Fibroblast of the aortic adventitia (primary cell): Measurements from ENCODE around the gene TP53INP2. TPM values are rescaled to one million over a fixed set of nuclear protein-coding genes. Genes with fewer than 3 reads are reported as not detected.

Experiments
- DNase-seq: peaks from one replicate; pipeline ENCODE4 v3.0.0-alpha.2; 2010; ENCODE audit warnings: low read depth
- H3K4me3 ChIP-seq: 2 replicates; pipeline ENCODE4 v1.5.1; 2011; ENCODE audit warnings: low read depth, mild to moderate bottlenecking, control low read depth, low read length, moderate library complexity
- small RNA-seq: library from RNA; depleted of rRNA; stranded (forward); fragments of <200 nt; gene quantifications from one replicate; pipeline ENCODE3, GENCODE V24; 2012
- total RNA-seq: library from RNA; depleted of rRNA; stranded (reverse); fragments of >200 nt; gene quantifications from 2 replicates; pipeline ENCODE4 v1.2.3, GENCODE V29; 2012; ENCODE audit warnings: low replicate concordance
- TF ChIP-seq, protein P1 (sequence below): IDR thresholded peaks from 2 replicates; pipeline ENCODE4 v1.5.1; 2011; ENCODE audit warnings: mild to moderate bottlenecking, low read length, control low read depth, inconsistent platforms; ENCODE audit not compliant: insufficient read depth

The TP53INP2 gene
- total RNA-seq, 1 donor, result 2.5 TPM

DNA sequence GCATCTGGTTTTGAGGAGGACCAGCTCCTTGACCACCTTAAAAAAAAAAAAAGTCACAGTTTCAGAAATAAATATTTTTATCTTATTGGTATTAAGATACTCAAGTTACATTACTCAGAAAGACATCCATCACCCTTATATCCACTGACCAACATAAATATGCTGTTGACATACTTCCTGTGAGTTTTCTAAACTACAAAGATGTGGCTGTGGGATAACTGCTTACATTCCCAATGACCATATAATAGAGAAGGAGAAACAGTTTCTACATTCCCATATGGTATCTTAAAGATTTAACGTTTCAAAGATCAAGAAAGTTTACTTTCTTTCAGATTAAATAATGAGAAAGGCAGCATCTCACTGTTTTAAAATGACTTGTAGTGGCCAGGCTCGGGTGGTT, 46.3 kb downstream of the TP53INP2 start:
- TF ChIP-seq, protein P1, sequence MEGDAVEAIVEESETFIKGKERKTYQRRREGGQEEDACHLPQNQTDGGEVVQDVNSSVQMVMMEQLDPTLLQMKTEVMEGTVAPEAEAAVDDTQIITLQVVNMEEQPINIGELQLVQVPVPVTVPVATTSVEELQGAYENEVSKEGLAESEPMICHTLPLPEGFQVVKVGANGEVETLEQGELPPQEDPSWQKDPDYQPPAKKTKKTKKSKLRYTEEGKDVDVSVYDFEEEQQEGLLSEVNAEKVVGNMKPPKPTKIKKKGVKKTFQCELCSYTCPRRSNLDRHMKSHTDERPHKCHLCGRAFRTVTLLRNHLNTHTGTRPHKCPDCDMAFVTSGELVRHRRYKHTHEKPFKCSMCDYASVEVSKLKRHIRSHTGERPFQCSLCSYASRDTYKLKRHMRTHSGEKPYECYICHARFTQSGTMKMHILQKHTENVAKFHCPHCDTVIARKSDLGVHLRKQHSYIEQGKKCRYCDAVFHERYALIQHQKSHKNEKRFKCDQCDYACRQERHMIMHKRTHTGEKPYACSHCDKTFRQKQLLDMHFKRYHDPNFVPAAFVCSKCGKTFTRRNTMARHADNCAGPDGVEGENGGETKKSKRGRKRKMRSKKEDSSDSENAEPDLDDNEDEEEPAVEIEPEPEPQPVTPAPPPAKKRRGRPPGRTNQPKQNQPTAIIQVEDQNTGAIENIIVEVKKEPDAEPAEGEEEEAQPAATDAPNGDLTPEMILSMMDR, result no peak
- DNase-seq, result no peak

DNA sequence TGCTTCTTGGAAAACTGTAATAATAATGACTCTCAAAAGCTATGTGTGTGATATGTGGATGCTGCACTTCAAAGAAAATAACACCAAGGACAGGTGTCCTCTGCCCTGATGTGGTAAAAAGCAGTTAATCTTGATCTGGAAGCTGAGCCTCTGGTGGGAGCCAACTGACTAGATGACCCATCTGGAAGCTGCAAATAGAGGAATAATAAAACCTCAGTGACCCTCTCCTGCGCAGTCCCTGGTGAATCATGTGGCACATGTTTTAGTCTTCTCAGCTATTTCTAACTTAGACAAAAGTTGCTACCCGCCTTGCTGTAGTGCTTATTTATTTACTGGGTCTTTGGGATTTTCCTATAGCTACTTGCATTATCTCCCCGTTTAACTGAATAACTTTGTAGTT, 47.3 kb downstream of the TP53INP2 start:
- DNase-seq, result no peak
- no peak overlapping the region for H3K4me3 ChIP-seq
- TF ChIP-seq, protein P1, result no peak

More for the DNA sequence above, 46.3 kb downstream of the TP53INP2 start:
- no peak overlapping the region for H3K4me3 ChIP-seq

DNA sequence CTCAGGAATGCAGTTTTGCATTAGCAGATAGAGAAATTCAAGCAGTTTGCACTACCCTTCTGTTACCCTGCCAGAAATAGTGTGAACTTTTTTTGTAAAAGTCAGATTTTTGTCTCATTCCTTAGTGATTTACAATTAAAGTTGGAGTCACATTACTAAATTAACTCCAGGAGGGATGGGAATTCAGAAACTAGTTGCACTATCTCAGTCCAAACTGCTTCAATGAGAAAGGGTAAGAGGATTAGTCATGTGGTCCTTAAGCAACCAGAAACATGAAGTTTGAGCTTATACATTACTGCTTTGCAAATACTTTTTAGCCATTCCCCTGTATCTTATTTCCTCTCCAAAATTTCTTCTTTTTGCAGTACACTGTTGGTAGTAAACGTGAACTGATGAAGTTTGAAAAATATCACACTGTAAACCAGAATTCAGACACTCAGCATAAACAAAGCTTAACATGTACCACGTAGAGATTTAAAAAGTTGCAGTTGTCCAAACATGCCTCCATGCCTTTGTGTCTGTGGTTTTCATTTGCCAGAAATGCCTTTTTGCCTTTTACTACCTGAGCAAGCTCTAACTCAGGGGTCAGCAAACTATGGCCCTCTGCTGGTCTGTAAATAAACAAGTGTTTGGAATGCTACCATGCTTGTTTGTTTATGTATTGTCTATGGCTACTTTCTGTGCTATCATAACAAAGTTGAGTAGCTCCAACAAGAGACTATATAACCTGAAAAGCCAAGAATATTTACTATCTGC, 49.7 kb downstream of the TP53INP2 start:
- TF ChIP-seq, protein P1, result no peak
- H3K4me3 ChIP-seq, result no peak overlapping the region
- peak; percentile 4 for DNase-seq

DNA sequence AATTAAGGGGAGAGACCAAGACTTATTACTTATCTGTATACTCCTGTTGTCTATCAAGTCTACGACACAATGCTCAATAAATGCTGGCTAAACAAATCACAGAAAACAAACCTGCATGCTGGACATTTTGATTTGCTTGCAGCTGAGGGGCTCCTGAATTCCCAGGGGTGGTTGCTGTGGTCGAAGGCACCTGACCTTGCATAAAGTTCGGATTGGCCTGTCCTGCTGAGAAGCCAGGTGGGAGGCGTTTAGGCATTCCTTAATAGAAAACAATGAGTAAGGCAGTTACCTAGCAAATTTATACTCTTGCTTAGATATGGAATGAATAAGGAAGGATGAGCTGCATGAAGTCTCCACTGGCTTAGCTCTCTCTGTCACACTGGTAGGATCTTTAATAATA, 50.5 kb downstream of the TP53INP2 start:
- DNase-seq, result no peak
- H3K4me3 ChIP-seq, result no peak overlapping the region
- TF ChIP-seq, protein P1, result no peak

DNA sequence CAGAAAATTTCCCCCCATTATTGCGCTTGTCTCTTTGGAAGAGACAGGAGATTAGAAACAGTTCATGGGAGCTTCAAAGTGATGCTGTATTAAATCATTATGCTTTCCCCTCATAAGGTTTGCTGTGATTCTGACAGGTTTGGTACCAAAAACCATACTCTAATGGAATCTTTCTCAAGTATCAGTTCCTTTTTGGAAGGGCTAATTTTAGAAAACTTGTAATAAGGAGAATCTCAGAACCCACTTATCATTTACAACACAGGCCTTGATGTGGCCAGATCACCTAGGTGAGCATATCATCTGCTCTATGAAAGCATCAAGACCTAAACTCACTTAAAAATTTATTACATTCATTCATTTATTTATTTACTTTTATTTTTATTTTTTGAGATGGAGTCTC, 51.2 kb downstream of the TP53INP2 start:
- TF ChIP-seq, protein P1, result no peak
- no peak for DNase-seq
- H3K4me3 ChIP-seq, result no peak overlapping the region

DNA sequence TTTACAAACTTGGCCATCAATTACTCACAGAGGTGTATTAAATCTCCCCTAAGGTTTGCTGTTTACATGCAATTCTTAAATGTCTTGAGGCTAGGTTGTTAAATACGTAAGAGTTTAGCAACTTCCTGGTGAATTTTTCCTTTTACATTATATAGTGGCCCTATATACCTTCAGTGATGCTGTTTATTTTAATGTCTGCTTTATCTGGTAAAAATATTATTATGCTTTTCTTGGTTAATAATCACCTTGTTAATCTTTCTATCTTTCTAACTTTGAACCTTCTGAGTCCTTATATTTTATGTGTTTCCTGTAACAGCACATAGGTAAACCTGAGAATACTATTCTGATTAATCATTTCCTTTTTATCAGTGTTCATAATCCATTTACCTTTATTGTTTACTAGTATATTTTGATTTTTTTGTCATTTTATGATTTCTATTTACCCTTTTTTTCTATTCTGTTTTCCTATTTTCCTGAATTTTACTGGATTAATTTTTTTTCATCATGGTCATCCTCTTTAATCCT, 57.9 kb downstream of the TP53INP2 start:
- H3K4me3 ChIP-seq, result no peak overlapping the region
- TF ChIP-seq, protein P1, result no peak
- DNase-seq, result no peak

Small RNA genes within 50 kb of the gene (small RNA-seq; reads per million reads assigned to genes)
- gene AL118520.1, result not detected

Other genes starting within 250 kb of the TP53INP2 start
- 30.0 and 144 TPM in 2 replicates for gene DYNLRB1, start 187.9 kb upstream of the TP53INP2 start, total RNA-seq
- gene MAP1LC3A, start 145.6 kb upstream of the TP53INP2 start, total RNA-seq, result 15.8 and 20.2 TPM in 2 replicates
- 3.7 and 21.1 TPM in 2 replicates for gene PIGU, start 27.3 kb upstream of the TP53INP2 start, total RNA-seq
- 11.3 and 14.3 TPM in 2 replicates for gene NCOA6, start 121.3 kb downstream of the TP53INP2 start, total RNA-seq
- 5.2 and 6.5 TPM in 2 replicates for gene GGT7, start 168.5 kb downstream of the TP53INP2 start, total RNA-seq
- gene ACSS2, start 172.3 kb downstream of the TP53INP2 start, total RNA-seq, result 32.3 and 65.3 TPM in 2 replicates